ENCODE data around the gene PBX1.

- TF ChIP-seq EP300 (IDR thresholded peaks at IDR 0.05) = no peak
- TF ChIP-seq CTCF (IDR thresholded peaks at IDR 0.05) = no peak
- no peak for TF ChIP-seq POLR2A (IDR thresholded peaks at IDR 0.05)
- no peak for TF ChIP-seq POLR2AphosphoS5 (IDR thresholded peaks at IDR 0.05)
These were observed 25.0 kb downstream of the PBX1 start for GRCh38 chr1:164583835-164584539.
